ENCODE results near the gene HIPK1.

- no peak for TF ChIP-seq POLR2AphosphoS5 (IDR thresholded peaks at IDR 0.05)
- TF ChIP-seq POLR2A (IDR thresholded peaks at IDR 0.05), result no peak
- TF ChIP-seq CTCF (IDR thresholded peaks at IDR 0.05), result no peak
- TF ChIP-seq EP300 (IDR thresholded peaks at IDR 0.05), result no peak
These were observed 35.9 kb upstream of the HIPK1 start for GRCh38 chr1:113893267-113893666.

Measured in suprapubic skin (tissue), 4 donors.